Fibroblast of upper back skin (primary cell): ENCODE results near the gene SUZ12.
"Not testable (repeated sequence)": the region's sequence is repeated elsewhere in the genome, so short reads cannot be mapped to it uniquely, and the experiment has no call there.

Experiments
- DNase-seq: peaks from one replicate; pipeline ENCODE4 v3.0.0-alpha.2; 2013

The SUZ12 gene

DNA sequence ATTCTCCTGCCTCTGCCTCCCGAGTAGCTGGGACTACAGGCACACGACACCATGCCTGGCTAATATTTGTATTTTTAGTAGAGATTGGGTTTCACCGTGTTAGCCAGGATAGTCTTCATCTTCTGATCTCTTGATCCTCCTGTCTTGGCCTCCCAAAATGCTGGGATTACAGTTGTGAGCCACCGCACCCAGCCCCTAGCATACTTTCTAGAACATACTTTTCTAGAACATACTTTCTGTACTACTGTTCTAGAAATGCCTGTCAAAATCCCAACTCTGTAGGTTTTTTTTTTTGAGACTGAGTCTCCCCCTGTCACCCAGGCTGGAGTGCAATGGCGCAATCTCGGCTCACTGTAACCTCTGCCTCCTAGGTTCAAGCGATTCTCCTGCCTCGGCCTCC is 27.3 kb downstream of the SUZ12 start:
- not testable (repeated sequence) for DNase-seq

- DNase-seq = no peak
Observed at GRCh38 chr17:31967648-31968047, 30.8 kb downstream of the SUZ12 start.

DNA sequence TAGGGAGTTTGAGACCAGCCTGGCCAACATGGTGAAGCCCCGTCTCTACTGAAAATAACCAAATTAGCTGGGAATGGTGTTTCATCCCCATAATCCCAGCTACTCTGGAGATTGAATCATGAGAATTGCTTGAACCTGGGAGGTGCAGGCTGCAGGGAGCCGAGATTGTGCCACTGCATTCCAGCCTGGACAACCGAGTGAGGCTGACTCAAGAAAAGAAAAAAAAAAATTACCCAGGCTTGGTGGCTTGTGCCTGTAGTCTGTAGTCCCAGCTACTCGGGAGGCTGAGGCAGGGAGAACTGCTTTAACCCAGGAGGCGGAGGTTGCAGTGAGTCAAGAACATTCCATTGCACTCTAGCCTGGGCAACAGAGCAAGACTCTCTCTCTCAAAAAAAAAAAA is 33.6 kb downstream of the SUZ12 start:
- DNase-seq = not testable (repeated sequence)

GRCh38 chr17:31974269-31975071 is 37.7 kb downstream of the SUZ12 start:
- DNase-seq = not testable (repeated sequence)

DNA sequence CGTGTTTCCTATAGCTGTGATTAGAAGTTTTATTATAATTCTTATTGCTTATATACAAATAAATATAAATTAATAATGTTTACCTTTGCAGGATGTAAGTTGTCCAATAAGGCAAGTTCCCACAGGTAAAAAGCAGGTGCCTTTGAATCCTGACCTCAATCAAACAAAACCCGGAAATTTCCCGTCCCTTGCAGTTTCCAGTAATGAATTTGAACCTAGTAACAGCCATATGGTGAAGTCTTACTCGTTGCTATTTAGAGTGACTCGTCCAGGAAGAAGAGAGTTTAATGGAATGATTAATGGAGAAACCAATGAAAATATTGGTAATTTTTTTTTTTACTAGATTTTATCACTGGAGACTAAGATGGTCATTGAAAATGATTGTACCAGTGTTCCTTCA is 38.6 kb downstream of the SUZ12 start:
- DNase-seq = not testable (repeated sequence)

GRCh38 chr17:31991821-31992220 is 55.0 kb downstream of the SUZ12 start:
- DNase-seq = not testable (repeated sequence)

DNA sequence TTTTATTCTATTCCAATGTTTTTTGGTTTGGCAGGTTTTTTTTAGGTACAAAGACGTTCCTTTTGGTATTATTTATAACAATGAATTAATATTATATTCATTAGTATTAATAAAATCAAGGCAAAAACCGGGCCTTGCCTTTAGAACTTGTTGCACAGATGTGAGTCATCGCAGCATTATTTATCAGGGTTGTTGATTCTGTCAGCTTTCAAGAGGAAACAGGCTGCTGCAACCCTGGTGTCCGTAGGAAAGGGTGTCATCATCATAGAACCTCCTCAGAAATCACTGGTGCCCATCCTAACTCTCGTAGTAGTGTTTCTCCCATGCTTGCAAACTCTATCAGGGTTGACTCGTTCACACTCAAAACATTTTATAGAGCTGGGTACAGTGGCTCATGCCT is 60.2 kb downstream of the SUZ12 start:
- DNase-seq = no peak

DNA sequence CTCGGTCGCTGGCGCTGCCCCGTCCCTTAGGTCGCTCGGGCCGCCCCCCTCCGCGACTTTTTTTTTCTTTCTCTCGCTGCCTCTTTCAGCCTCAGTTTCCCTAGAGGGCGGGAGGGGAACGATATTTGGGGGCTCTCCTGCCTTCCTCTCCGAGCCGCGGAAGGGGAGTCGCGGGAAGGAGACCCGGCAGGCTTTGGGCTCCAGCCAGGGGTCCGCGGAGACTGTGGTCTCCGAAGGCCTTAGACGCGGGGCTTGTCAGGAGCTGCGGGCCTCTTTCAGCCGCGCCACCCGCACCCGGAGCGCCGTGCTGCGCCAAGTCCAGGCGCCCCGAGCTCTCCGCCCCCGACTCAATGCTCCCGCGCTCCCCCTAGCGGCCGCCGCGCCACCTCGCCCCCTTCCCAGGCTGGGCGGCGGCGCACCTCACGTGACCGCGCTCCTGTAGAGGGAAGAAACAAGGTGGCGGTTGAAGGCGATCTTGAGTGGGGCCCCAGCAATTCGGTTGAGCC is 70.2 kb downstream of the SUZ12 start, which contains the start of gene LRRC37B:
Gene LRRC37B, plus strand, starts transcription at position 427 of the 506 bp plus-strand sequence. CDS start 14,010 bp downstream, outside the sequence.
- peak; percentile 69 for DNase-seq

DNA sequence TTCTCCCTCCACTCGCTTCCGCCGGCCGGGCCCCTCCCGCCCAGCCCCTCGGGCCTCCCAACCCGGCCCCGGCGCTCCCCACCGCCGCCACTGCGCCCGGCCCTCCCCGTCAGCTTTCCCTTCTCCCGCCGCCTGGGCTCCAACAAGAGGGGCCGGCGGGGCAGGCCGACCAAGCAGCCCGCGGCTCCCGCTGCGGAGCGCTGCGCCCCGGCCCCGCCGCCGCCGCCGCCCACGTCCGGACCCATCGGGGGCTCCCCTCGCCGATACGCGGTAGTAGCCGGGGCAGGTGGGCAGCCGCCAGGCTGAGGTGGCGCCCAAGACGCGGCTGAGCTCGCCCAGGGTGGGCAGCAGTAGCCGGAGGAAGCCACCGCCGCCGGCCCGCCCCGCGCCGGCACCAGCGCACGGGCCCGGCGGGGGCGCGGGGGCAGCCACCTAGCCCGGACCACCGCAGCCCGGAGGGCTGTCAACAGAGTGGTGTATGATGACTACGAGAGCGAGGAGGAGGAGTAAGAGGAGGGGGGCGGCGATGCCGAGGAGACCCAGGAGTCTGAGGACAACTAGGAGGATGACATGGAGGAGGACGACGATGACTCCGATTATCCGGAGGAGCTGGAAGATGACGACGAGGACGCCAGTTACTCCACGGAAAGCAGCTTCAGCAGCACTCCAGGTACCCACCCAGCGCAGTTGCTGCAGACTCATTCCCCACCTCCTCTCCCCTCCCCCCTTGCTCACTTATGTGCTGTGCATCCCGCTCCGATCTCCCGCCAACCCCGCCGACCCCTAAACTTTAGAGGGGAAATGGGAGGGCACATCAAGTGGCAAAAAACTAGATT is 70.9 kb downstream of the SUZ12 start:
- DNase-seq = peak; percentile 9

- no peak for DNase-seq
Observed at GRCh38 chr17:32009262-32009542, 72.4 kb downstream of the SUZ12 start.

DNA sequence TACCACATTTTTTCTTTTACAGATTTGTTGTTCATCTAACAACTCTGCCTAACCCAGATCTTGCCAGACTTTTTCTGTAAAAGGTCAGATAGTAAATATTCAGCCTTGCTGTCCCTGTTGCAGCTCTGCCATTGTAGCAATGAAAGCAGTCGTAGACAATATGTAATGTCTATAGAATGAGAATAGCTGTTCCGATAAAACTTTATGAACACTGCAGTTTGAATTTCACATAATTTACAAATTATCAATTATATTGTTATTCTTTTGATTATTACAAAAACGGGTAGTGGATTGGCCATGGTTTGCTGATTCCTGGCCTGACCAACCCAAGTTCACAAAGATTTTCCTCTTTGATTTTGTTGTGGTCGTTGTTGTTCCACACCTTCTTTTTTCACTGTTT is 73.3 kb downstream of the SUZ12 start:
- DNase-seq = no peak

- DNase-seq = no peak
Observed at GRCh38 chr17:32015245-32016013, 78.6 kb downstream of the SUZ12 start.

- DNase-seq = no peak
Observed at GRCh38 chr17:32016231-32016630, 79.4 kb downstream of the SUZ12 start.

- DNase-seq = no peak
Observed at GRCh38 chr17:32019228-32019627, 82.4 kb downstream of the SUZ12 start.

DNA sequence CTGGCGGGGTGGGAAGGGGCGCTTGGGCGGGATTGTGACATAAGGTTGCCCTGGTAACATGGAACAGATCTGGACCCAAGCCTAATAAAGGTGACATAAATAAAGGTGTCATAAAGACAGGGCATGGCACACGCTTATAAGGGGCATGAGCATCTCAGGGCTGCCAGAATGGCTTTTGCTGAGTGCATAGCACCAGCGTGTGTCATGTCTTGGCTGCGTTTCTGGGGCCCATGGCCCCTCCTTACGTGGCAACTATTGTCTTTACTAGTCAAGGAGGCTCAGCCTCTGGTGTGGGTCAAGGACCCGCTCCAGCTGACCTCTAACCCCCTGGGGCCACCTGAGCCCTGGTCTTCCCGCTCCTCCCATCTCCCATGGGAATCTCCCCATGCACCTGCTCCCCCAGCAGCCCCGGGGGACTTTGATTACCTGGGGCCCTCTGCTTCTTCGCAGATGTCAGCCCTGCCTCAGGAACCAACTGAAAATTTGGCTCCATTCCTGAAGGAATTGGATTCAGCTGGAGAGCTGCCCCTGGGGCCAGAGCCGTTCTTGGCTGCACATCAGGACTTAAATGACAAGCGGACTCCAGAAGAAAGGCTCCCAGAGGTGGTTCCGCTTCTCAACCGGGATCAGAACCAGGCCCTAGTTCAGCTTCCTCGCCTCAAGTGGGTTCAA is 84.3 kb downstream of the SUZ12 start:
- DNase-seq = no peak

DNA sequence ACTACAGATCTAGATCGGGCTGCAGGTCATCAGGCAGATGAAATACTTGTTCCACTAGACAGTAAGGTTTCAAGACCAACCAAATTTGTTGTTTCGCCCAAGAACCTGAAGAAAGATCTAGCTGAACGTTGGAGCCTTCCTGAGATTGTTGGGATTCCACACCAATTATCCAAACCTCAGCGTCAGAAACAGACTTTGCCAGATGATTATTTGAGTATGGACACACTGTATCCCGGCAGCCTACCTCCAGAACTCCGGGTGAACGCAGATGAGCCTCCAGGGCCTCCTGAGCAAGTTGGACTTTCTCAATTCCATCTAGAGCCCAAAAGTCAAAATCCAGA is 84.8 kb downstream of the SUZ12 start:
- no peak for DNase-seq

DNA sequence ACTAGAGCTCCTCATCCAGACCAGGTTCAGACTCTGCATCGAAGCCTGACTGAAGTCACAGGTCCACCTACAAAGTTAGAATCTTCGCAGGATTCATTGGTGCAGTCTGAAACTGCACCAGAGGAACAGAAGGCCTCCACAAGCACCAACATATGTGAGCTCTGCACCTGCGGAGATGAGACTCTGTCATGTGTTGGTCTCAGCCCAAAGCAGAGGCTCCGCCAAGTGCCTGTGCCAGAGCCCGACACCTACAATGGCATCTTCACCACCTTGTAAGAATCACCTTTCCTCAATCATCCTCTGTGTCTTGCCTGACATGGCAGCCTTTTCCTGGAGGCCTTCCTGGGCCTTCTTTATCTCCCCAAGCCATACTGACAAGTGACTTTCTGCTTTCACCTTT is 85.7 kb downstream of the SUZ12 start:
- not testable (repeated sequence) for DNase-seq

DNA sequence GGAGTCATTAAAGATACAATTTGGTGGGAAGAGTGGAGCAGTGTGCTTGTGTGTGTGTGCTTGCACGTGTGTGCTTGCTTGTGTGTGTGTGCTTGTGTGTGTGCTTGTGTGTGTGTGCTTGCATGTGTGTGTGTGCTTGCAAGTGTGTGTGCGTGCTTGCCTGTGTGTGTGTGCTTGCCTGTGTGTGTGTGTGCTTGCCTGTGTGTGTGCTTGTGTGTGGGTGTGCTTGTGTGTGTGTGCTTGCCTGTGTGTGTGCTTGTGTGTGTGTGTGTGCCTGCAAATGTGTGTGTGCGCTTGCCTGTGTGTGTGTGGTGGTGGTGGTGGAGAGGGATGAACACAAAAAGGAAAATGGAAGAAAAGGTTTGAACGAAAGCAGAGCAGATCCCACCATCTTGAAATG is 90.5 kb downstream of the SUZ12 start:
- DNase-seq = not testable (repeated sequence)

DNA sequence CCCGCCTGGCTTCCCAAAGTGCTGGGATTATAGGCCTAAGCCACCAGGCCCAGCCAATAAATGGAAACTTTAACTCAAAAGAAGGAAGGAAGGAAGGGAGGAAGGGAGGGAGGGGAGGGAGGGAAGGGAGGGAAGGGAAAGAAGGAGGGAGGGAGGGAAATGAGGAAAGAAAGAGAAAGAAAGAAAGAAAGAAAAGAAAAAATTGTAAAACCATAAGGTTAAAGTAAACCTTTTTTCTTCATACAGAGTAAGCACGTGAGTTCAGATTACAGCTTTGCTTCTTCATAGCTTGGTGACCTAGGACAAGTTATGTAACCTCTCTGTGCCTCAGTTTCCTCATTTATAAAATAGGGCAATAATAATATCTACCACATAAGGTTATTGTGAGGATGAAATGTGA is 96.4 kb downstream of the SUZ12 start:
- no peak for DNase-seq

- not testable (repeated sequence) for DNase-seq
Observed at GRCh38 chr17:32033812-32034211, 97.0 kb downstream of the SUZ12 start.

DNA sequence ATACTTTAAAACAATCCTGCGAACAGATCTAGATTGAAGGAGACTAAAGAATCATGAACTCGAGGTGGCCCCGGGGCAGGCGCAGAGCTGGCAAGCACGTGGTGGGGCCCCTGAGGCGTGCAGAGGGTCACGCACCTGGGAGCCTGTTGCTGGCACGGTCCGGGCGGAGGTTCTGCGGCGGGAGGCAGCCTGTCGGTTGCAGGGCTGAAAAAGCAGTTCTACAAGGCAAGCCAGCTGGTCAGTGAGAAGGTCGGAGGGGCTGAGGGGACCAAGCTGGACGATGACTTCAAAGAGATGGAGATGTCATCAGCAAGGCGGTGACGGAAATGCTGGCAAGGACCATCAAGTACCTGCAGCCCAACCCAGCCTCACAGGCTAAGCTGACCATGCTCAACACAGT is 103.4 kb downstream of the SUZ12 start:
- DNase-seq = not testable (repeated sequence)

- DNase-seq = not testable (repeated sequence)
Observed at GRCh38 chr17:32041306-32041875, 104.6 kb downstream of the SUZ12 start.
